Endodermal cell (in vitro differentiated cells): ENCODE measurements around the gene C1GALT1. TPM values are rescaled to one million over a fixed set of nuclear protein-coding genes. Genes with fewer than 3 reads are reported as not detected.

Source experiments
- DNase-seq: peaks from one replicate; pipeline ENCODE4 v3.0.0-alpha.2; 2017
- H3K27ac ChIP-seq: 2 replicates; pipeline ENCODE4 v1.5.1; 2013; ENCODE audit warnings: mild to moderate bottlenecking, low read depth, low read length, moderate library complexity
- H3K27me3 ChIP-seq: 2 replicates; pipeline ENCODE4 v1.6.1; 2013; ENCODE audit warnings: mild to moderate bottlenecking, low read length, moderate library complexity; ENCODE audit not compliant: insufficient read depth, control insufficient read depth, poor library complexity, severe bottlenecking
- H3K36me3 ChIP-seq: 2 replicates; pipeline ENCODE4 v1.7.0; 2013; ENCODE audit warnings: mild to moderate bottlenecking, low read length, moderate library complexity; ENCODE audit not compliant: control insufficient read depth, insufficient read depth
- H3K4me1 ChIP-seq: one replicate; pipeline ENCODE4 v1.7.0; 2013; ENCODE audit warnings: low read length; ENCODE audit not compliant: control insufficient read depth, insufficient read depth
- H3K4me3 ChIP-seq: 2 replicates; pipeline ENCODE4 v1.5.1; 2013; ENCODE audit warnings: mild to moderate bottlenecking, low read length, moderate library complexity
- H3K9ac ChIP-seq: 2 replicates; pipeline ENCODE4 v1.6.1; 2013; ENCODE audit warnings: mild to moderate bottlenecking, low read length, moderate library complexity; ENCODE audit not compliant: poor library complexity, severe bottlenecking; ENCODE audit errors: extremely low read depth
- H3K9me3 ChIP-seq: 2 replicates; pipeline ENCODE4 v1.6.1; 2013; ENCODE audit warnings: mild to moderate bottlenecking, low read length, moderate library complexity; ENCODE audit not compliant: control insufficient read depth
- H3K27ac Mint-ChIP-seq: 2 replicates; pipeline ENCODE4 v1.8.0; 2020; ENCODE audit warnings: mixed read lengths
- H3K27me3 Mint-ChIP-seq: 2 replicates; pipeline ENCODE4 v1.8.0; 2021; ENCODE audit warnings: mild to moderate bottlenecking, mixed read lengths; ENCODE audit not compliant: insufficient read depth
- H3K36me3 Mint-ChIP-seq: 2 replicates; pipeline ENCODE4 v1.8.0; 2020; ENCODE audit warnings: low read depth, mixed read lengths
- H3K4me1 Mint-ChIP-seq: 2 replicates; pipeline ENCODE4 v1.8.0; 2020; ENCODE audit warnings: mixed read lengths
- H3K4me3 Mint-ChIP-seq: 2 replicates; pipeline ENCODE4 v1.8.0; 2020; ENCODE audit warnings: mild to moderate bottlenecking, moderate library complexity, mixed read lengths
- H3K9me3 Mint-ChIP-seq: 2 replicates; pipeline ENCODE4 v1.8.0; 2020; ENCODE audit warnings: mild to moderate bottlenecking, mixed read lengths
- WGBS, 2 experiments: methylation state at CpG; one replicate each; pipeline versions ENCODE4 v1.1.5 to v1.1.7; 2013; ENCODE audit warnings: missing lambda C conversion rate in 2 of 2, mixed read lengths in 1 of 2; ENCODE audit not compliant: insufficient coverage in 1 of 2, insufficient read length in 1 of 2; 5-methylcytosine and 5-hydroxymethylcytosine counted together
- total RNA-seq, 2 donors: library from RNA; stranded (reverse); fragmentation: NEBNext Ultra II Directional in 1 of 2; extraction: Animal tissue kit (Norgen Biotek cat#: 25700) in 1 of 2; gene quantifications; 2 replicates in 1 of 2; 3 replicates in 1 of 2; pipeline ENCODE4 v1.2.1, GENCODE V29; 2021
- TF ChIP-seq, protein P1 (sequence below): fragments of 200-600 bp; sonication (generic); conservative IDR thresholded peaks from 2 replicates; pipeline ENCODE4 v1.5.0; 2021; ENCODE audit warnings: antibody characterized with exemption, mild to moderate bottlenecking

Gene C1GALT1
- total RNA-seq, 2 donors from 2014 or later: 65.7 to 132 TPM

DNA sequence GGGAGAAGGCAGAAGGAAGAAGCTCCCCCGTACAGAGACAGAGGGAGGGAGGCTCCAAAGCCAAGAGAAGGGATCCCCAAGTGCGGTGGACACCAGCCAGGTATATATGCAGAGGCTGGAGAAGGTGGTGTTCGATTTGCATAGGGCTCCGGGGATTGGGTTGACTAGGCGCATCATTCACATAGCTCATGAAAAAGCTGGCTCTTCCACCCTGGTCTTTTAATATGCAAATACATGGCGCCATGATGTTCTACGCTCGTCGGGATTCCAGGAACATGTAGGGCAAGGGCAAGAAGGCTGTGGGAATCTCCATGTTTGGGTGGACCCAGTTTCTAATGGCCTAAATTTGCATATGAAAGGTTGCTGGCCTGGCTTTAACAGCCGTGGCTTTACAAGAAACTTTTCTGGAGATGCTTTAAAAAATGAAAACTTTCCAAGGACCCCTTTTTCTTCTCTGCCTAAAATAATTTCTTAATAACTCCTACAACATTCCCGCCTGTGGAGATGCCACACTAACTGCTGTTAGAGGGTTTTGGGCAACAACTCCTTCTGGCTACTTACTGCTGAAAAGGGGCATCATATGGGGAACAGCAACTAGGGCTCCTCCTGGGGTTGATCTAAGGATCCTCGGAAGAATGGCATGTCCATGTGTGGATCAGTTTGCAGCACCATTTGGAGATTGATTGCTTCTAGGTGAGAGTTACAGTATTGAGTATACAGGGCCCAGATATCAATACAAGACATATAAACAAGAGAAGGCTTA is 28.3 kb downstream of the C1GALT1 start:
- peaks cover 39% of the 10 kb centered on the region for H3K36me3 ChIP-seq
- peak overlapping the region; percentile 40 for H3K4me3 Mint-ChIP-seq
- H3K9me3 Mint-ChIP-seq: peaks cover 5% of the 10 kb centered on the region
- WGBS, 2 experiments: 42 to 56% methylated on average over 11 to 12 of the region's 12 CpGs
- no peaks in the 10 kb centered on the region for H3K27me3 Mint-ChIP-seq
- peaks cover 25% of the 10 kb centered on the region for H3K36me3 Mint-ChIP-seq
- no peak overlapping the region for H3K9ac ChIP-seq
- peak overlapping the region; percentile 65 for H3K27ac ChIP-seq
- TF ChIP-seq, protein P1, sequence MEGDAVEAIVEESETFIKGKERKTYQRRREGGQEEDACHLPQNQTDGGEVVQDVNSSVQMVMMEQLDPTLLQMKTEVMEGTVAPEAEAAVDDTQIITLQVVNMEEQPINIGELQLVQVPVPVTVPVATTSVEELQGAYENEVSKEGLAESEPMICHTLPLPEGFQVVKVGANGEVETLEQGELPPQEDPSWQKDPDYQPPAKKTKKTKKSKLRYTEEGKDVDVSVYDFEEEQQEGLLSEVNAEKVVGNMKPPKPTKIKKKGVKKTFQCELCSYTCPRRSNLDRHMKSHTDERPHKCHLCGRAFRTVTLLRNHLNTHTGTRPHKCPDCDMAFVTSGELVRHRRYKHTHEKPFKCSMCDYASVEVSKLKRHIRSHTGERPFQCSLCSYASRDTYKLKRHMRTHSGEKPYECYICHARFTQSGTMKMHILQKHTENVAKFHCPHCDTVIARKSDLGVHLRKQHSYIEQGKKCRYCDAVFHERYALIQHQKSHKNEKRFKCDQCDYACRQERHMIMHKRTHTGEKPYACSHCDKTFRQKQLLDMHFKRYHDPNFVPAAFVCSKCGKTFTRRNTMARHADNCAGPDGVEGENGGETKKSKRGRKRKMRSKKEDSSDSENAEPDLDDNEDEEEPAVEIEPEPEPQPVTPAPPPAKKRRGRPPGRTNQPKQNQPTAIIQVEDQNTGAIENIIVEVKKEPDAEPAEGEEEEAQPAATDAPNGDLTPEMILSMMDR: no peak
- peak overlapping the region; percentile 96 for H3K27ac Mint-ChIP-seq
- H3K27me3 ChIP-seq: no peaks in the 10 kb centered on the region
- peaks cover 4% of the 10 kb centered on the region for H3K9me3 ChIP-seq
- DNase-seq: peak; percentile 93
- H3K4me1 Mint-ChIP-seq: peaks cover 59% of the 10 kb centered on the region
- peak overlapping the region; percentile 39 for H3K4me3 ChIP-seq
- peaks cover 11% of the 10 kb centered on the region for H3K4me1 ChIP-seq

DNA sequence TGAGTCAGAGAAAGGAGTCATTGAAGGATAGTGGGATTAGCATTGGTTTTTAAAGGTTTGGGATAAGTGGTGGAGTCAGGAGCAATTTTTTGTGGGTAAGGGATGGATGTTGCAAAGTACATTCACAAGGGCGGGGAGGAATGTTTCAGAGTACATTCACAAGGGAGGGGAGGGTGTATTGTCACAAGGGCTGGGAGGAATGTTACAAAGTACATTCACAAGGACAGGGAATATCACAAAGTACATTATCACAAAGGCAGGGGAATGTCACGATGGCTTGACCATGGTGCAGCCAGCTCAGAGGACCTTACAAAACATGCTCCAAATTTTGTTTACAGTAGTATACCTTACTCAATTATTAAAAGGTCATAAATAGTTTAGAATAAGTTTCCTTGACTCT is 30.3 kb downstream of the C1GALT1 start:
- H3K4me1 Mint-ChIP-seq: peaks cover 53% of the 10 kb centered on the region
- H3K27ac Mint-ChIP-seq: peak overlapping the region; percentile 89
- H3K4me3 ChIP-seq: peak overlapping the region; percentile 56
- peaks cover 59% of the 10 kb centered on the region for H3K36me3 ChIP-seq
- no peak overlapping the region for H3K27ac ChIP-seq
- TF ChIP-seq, protein P1: no peak
- H3K27me3 ChIP-seq: no peaks in the 10 kb centered on the region
- DNase-seq: no peak
- 98% methylated on average over 2 of the region's 2 CpGs; no CpG with 5 or more reads in 1 of the 2 experiments for WGBS, 2 experiments
- H3K9me3 Mint-ChIP-seq: peaks cover 5% of the 10 kb centered on the region
- H3K36me3 Mint-ChIP-seq: peaks cover 43% of the 10 kb centered on the region
- H3K27me3 Mint-ChIP-seq: no peaks in the 10 kb centered on the region
- no peak overlapping the region for H3K4me3 Mint-ChIP-seq
- no peak overlapping the region for H3K9ac ChIP-seq
- H3K9me3 ChIP-seq: peaks cover 17% of the 10 kb centered on the region
- H3K4me1 ChIP-seq: peaks cover 11% of the 10 kb centered on the region

DNA sequence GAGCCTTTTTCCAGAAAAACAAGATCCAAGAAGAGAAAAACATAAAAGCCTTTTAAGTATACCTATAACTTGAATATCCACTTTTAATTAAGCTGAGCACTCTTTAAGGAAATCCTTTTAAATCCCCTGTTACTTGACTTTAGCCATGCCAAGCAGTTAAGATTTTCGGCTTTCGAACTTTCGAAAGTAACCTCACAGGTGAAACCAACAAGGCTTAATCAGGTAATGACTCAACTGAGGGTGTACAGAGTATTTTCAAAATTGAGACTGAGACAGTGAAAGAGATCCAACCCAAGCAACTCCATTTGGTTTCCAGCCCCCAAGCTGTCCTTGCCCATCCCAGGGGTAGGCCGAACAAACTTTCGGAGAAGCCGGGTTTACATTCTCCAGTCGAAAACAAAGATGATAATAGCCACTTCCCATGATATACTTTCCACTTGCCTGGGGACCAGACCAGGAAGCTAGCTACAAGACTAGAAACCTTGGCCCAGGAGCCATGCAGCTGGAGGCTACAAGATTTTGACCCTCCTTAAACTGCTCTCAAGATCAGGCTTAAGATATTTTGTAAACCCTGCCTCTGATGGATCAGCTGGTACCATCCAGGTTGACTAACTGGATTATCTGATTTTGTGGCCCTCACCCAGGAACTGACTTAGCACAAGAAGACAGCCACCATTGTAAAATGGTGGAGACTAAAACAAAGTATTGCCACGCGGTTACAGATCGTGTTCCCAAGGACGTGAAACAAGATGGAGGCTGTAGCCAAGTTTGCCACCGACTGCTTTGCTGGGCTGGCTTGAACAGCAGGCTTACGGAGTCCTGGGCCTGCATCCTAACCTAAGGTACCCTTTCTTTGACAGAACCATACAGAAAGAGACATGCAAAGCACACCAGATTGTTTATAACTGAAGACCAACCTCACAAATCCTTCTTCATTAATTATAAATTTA is 32.3 kb downstream of the C1GALT1 start:
- no peak overlapping the region for H3K4me3 Mint-ChIP-seq
- H3K4me1 Mint-ChIP-seq: peaks cover 36% of the 10 kb centered on the region
- H3K4me3 ChIP-seq: no peak overlapping the region
- no peaks in the 10 kb centered on the region for H3K27me3 Mint-ChIP-seq
- peaks cover 79% of the 10 kb centered on the region for H3K36me3 ChIP-seq
- DNase-seq: no peak
- peaks cover 25% of the 10 kb centered on the region for H3K9me3 ChIP-seq
- H3K36me3 Mint-ChIP-seq: peaks cover 54% of the 10 kb centered on the region
- no peak overlapping the region for H3K27ac ChIP-seq
- H3K9me3 Mint-ChIP-seq: peaks cover 5% of the 10 kb centered on the region
- H3K27ac Mint-ChIP-seq: peak overlapping the region; percentile 32
- WGBS, 2 experiments: 95 to 98% methylated on average over 13 of the region's 13 CpGs
- H3K4me1 ChIP-seq: peaks cover 11% of the 10 kb centered on the region
- H3K9ac ChIP-seq: no peak overlapping the region
- TF ChIP-seq, protein P1: no peak
- H3K27me3 ChIP-seq: no peaks in the 10 kb centered on the region
